Prostate gland (tissue), 2 donors: ENCODE data around the gene SIGLEC15. TPM values are rescaled to one million over a fixed set of nuclear protein-coding genes. Genes with fewer than 3 reads are reported as not detected.
"Not testable (repeated sequence)": the region's sequence is repeated elsewhere in the genome, so short reads cannot be mapped to it uniquely, and the experiment has no call there.

Source experiments
- DNase-seq: peaks from one replicate; pipeline ENCODE4 v3.0.0-alpha.2; 2019; ENCODE audit warnings: low spot score
- H3K27ac ChIP-seq, 2 donors: fragments of 200-600 bp; sonication (generic); 2 replicates each; pipeline ENCODE4 v1.5.1; 2017 to 2019
- H3K27me3 ChIP-seq: fragments of 200-600 bp; sonication (generic); replicated peaks from 2 replicates; pipeline ENCODE4 v1.5.1; 2019; ENCODE audit not compliant: insufficient read depth
- H3K36me3 ChIP-seq, 2 donors: fragments of 200-600 bp; sonication (generic); 1 replicate in 1 of 2; 2 replicates in 1 of 2; pipeline versions ENCODE4 v1.5.1 to v1.8.1; 2017 to 2019
- H3K4me1 ChIP-seq: fragments of 200-600 bp; sonication (generic); replicated peaks from 2 replicates; pipeline ENCODE4 v1.5.1; 2019
- H3K4me3 ChIP-seq, 2 donors: fragments of 200-600 bp; sonication (generic); 2 replicates each; pipeline ENCODE4 v1.5.1; 2017 to 2019
- H3K9me3 ChIP-seq: fragments of 200-600 bp; sonication (generic); 2 replicates; pipeline ENCODE4 v1.5.1; 2017
- POLR2A ChIP-seq: fragments of 450-650 bp; IDR thresholded peaks from one replicate; pipeline ENCODE4 v1.6.1; 2016; ENCODE audit warnings: antibody characterized with exemption, mild to moderate bottlenecking
- POLR2AphosphoS5 ChIP-seq: sonication (generic); formaldehyde crosslinking; IDR thresholded peaks from one replicate; pipeline ENCODE4 v1.6.1; 2017; ENCODE audit warnings: antibody characterized with exemption
- WGBS: methylation state at CpG from one replicate; pipeline ENCODE4 v1.1.5; 2018; 5-methylcytosine and 5-hydroxymethylcytosine counted together
- intact Hi-C: fragments of 100-400 bp; cut with DNase I; formaldehyde crosslinking; loops from one replicate; pipeline ENCODE4 v1.14.2; 2022
- total RNA-seq, 2 donors: library from RNA; depleted of rRNA; stranded (reverse); fragments of >200 nt; gene quantifications; one replicate each; pipeline ENCODE4 v1.1.0, GENCODE V29; 2016
- TF ChIP-seq, protein P1 (sequence below), 4 experiments: fragments of 200-600 bp in 2 of 4; fragments of 450-650 bp in 2 of 4; sonication (generic) in 2 of 4; IDR thresholded peaks; 1 replicate in 3 of 4; 2 replicates in 1 of 4; pipeline ENCODE4 v1.5.1; 2016 to 2019; ENCODE audit warnings: antibody characterized with exemption in 4 of 4, mild to moderate bottlenecking in 2 of 4, moderate library complexity in 2 of 4

The SIGLEC15 gene
- total RNA-seq, 2 donors from 2014 or later = 0.91 TPM; not detected in 1

DNA sequence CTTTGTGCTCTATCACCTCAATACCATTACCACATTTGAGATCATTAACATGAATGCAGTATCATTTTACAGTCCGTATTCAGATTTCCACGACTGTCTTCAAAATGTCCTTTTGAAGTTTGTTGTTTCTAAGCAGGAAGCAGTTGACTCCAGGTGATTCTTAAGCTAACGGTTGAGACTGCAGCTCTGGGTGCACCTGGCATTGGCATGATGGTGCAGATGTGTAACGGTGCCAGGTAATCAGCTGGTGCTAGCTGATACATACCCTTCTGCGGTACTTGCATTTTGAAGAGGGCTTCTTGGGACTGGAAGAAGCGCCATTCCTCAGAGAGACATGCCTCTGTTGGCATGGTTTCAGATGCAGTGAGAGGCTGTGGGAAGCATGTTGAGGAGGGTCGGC is 19.5 kb downstream of the SIGLEC15 start:
- no peaks in the 10 kb centered on the region for H3K36me3 ChIP-seq
- WGBS = 69% methylated on average over 7 of the region's 7 CpGs
- no peaks in the 10 kb centered on the region for H3K27me3 ChIP-seq
- intact Hi-C loops = no loop called here
- no peak overlapping the region for H3K27ac ChIP-seq
- H3K4me1 ChIP-seq = no peaks in the 10 kb centered on the region
- H3K4me3 ChIP-seq = no peak overlapping the region
- no peaks in the 10 kb centered on the region for H3K9me3 ChIP-seq
- no peak for TF ChIP-seq POLR2AphosphoS5
- TF ChIP-seq, protein P1, sequence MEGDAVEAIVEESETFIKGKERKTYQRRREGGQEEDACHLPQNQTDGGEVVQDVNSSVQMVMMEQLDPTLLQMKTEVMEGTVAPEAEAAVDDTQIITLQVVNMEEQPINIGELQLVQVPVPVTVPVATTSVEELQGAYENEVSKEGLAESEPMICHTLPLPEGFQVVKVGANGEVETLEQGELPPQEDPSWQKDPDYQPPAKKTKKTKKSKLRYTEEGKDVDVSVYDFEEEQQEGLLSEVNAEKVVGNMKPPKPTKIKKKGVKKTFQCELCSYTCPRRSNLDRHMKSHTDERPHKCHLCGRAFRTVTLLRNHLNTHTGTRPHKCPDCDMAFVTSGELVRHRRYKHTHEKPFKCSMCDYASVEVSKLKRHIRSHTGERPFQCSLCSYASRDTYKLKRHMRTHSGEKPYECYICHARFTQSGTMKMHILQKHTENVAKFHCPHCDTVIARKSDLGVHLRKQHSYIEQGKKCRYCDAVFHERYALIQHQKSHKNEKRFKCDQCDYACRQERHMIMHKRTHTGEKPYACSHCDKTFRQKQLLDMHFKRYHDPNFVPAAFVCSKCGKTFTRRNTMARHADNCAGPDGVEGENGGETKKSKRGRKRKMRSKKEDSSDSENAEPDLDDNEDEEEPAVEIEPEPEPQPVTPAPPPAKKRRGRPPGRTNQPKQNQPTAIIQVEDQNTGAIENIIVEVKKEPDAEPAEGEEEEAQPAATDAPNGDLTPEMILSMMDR (IDR thresholded peaks at IDR 0.05) = no peak
- no peak for TF ChIP-seq POLR2A
- no peak for DNase-seq

DNA sequence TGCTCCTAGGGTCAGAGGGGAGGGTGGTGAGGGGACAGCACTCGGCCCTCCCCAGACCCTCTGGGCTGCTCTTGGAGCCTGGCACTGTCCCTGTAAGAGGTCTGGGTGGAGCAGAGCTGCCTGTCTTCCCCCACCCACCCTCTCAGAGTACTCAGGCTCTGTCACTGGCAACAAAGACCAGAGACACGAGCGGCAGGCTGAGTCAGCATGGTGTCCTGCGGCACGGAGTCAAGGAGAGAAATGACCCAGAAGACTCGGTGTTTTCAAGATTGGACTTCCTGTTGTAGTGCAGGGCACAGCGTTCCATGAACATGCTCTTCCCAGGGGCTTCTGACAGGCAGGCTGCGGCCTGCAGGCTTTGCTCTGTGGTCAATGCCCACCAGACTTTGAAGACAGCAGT is 19.9 kb downstream of the SIGLEC15 start:
- DNase-seq = no peak
- no peak for TF ChIP-seq POLR2A
- TF ChIP-seq, protein P1 (IDR thresholded peaks at IDR 0.05) = no peak
- no peak for TF ChIP-seq POLR2AphosphoS5
- no peaks in the 10 kb centered on the region for H3K36me3 ChIP-seq
- 89% methylated on average over 8 of the region's 8 CpGs for WGBS
- H3K27ac ChIP-seq = no peak overlapping the region
- no peaks in the 10 kb centered on the region for H3K27me3 ChIP-seq
- intact Hi-C loops = no loop called here
- no peaks in the 10 kb centered on the region for H3K4me1 ChIP-seq
- H3K9me3 ChIP-seq = no peaks in the 10 kb centered on the region
- H3K4me3 ChIP-seq = no peak overlapping the region

- WGBS = 75% methylated on average over 3 of the region's 3 CpGs
- intact Hi-C loops = no loop called here
- no peak overlapping the region for H3K27ac ChIP-seq
- no peaks in the 10 kb centered on the region for H3K4me1 ChIP-seq
- H3K27me3 ChIP-seq = no peaks in the 10 kb centered on the region
- no peak overlapping the region for H3K4me3 ChIP-seq
- no peaks in the 10 kb centered on the region for H3K36me3 ChIP-seq
- TF ChIP-seq POLR2AphosphoS5 (no peak), POLR2A (no peak)
- TF ChIP-seq, protein P1 (IDR thresholded peaks at IDR 0.05) = no peak
- DNase-seq = no peak
- no peaks in the 10 kb centered on the region for H3K9me3 ChIP-seq
These were observed 21.6 kb downstream of the SIGLEC15 start for GRCh38 chr18:45847119-45847518.

- H3K27ac ChIP-seq, H3K36me3 ChIP-seq, H3K4me1 ChIP-seq, intact Hi-C loops, DNase-seq, H3K27me3 ChIP-seq, H3K9me3 ChIP-seq, H3K4me3 ChIP-seq: not testable (repeated sequence)
- WGBS = 97% methylated on average over 13 of the region's 13 CpGs
These were observed 23.2 kb downstream of the SIGLEC15 start for GRCh38 chr18:45848643-45849042.

DNA sequence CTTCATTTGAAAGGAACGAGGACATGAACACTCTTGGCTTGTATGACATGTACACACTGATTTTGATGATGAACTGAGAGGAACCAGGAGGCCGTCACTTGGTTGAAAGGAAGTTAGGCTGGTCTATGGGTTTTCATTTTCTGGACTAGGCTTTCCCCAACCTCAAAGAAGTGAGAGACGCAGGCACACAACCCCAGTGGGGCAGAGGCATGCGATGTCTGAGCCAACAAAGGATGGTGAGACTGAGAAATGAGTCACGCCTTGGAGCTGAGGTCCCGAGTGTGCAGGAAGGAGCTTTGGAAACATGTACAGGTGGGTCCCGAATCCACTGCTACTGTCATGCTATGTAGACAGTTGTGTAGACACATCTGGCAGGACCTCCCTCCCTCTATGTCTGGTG is 24.1 kb downstream of the SIGLEC15 start:
- 91% methylated on average over 7 of the region's 7 CpGs for WGBS
- H3K4me1 ChIP-seq = no peaks in the 10 kb centered on the region
- H3K9me3 ChIP-seq = no peaks in the 10 kb centered on the region
- DNase-seq = no peak
- H3K27me3 ChIP-seq = no peaks in the 10 kb centered on the region
- H3K27ac ChIP-seq = no peak overlapping the region
- intact Hi-C loops = no loop called here
- no peak overlapping the region for H3K4me3 ChIP-seq
- TF ChIP-seq POLR2A = no peak
- TF ChIP-seq POLR2AphosphoS5 = no peak
- TF ChIP-seq, protein P1 (IDR thresholded peaks at IDR 0.05) = no peak
- H3K36me3 ChIP-seq = no peaks in the 10 kb centered on the region
